Activated CD4-positive, alpha-beta T cell treated with anti-CD3 and anti-CD28 coated beads, Interleukin-2, amount 50 U/mL, for 48 hours (primary cell): ENCODE measurements around the gene LRRC59.
"Not testable (repeated sequence)": the region's sequence is repeated elsewhere in the genome, so short reads cannot be mapped to it uniquely, and the experiment has no call there.

Experiments used
- DNase-seq, 2 experiments: peaks; one replicate each; pipeline ENCODE4 v3.0.0-alpha.2; 2020

Gene LRRC59

GRCh38 chr17:50345432-50346312 is 51.7 kb downstream of the LRRC59 start, which contains the start of gene XYLT2:
Gene XYLT2 (plus strand): TSS chr17:50346126. CDS start chr17:50346141, 15 bp downstream.
- peak; percentile 88 for DNase-seq

DNA sequence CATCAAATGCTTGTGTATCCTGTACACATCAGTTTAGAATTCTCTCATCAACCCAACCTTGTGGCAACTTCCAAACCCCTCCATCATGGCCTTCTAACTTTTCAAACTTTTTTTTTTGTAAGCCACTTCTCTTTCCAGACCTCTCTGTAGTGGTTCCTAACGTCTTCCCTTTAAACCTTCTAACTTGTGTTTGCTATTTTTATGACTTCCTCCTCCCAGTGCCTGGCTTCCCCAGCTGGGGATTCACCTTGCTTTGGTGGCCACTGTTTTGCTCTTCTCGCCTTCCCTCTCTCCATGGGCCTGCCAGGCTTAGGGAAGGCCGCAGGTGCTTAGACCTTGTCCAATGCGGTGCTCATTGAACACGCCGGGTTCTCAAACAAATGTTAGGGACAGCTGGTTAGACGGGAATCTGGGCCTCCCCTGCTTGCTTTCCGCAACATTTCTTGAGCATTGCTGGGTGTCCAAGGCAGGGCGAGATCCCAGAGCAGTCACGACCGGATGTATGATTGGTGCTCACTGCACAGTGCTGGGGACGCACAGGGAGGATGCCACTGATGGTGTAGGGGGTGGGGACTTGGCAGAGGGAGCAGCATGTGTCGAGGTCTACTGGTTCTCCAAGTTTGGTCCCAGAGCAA is 52.5 kb downstream of the LRRC59 start:
- DNase-seq: peak in 1 of 2 experiments; percentile 11

DNA sequence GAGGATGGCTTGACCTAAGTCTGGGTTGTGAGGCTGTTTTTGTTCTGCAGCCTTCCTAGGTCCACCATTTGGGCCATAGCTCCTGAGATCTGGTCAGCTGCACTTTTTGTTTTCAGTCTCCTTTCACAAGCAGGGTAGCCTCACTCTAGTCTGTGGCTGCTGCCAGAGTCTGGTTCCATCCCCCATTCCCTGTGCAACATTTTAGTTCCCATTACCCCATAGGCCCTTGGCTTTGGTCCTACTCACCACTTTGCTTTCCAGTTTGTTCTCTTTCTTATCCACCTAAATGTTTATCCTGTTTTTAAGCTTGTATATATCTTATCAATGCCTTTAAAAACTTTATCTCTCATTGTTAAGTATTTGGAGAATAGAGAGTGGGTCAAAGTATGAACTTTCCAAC is 57.9 kb downstream of the LRRC59 start:
- no peak for DNase-seq

DNA sequence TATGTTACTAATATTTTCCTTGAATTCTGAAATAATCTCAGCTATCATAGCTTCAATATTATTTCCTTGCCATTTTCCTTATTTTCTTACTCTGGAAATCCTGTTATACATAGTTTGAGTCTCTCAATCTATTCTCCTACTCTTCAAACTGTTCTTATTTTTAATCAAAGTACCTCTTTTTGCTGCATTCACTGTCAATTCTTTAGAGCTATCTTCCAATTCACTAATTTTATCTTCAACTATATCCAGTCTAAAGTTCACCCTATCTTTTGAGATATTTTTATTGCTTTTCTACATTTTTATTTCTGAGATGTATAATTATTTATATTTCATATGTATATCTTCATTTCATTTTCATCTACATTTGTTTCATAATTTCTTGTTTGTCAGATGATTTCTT is 58.7 kb downstream of the LRRC59 start:
- DNase-seq: no peak

- no peak for DNase-seq
Observed at GRCh38 chr17:50337956-50338355, 59.4 kb downstream of the LRRC59 start.

DNA sequence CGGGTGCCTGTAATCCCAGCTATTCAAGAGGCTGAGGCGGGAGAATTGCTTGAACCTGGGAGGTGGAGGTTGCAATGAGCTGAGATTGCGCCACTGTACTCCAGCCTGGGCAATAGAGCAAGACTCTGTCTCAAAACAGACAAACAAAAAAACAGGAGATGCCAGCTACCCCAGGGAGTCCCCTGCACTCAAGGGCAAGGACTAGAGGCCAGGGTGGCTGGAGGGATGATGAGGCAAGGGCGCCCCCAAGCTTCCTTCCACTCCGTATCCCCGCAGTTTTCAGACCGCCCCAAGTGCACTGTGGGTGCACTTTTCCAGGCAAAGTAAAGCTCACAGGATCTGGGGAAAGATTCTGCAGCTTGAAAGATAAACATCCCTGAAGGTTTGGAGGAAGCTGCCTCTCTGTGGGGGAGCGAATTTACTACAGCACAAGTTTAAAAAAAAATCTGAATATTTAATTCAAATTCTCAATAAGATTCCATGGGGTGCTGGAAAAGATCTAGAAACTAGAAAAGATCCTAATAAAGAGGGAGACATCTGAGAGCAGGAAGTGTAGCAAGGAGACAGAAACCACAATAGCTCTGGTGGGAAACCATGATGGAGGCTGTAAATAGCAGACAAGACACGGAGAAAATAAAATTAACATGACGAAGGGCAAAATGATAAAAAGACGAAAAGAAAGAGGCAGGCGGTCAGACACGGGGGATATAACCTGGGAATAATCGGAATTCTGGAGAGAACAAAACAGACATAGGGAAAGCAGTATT is 63.8 kb downstream of the LRRC59 start:
- not testable (repeated sequence) for DNase-seq

- DNase-seq: no peak
Observed at GRCh38 chr17:50332196-50332595, 65.1 kb downstream of the LRRC59 start.
